A549 (cell line): Measurements from ENCODE around the gene MAU2.

Source experiments
- BHLHE40 ChIP-seq: IDR thresholded peaks from 2 replicates; pipeline ENCODE4 v1.6.1; 2012; ENCODE audit warnings: low read depth, low read length, inconsistent platforms
- CTCF ChIP-seq: fragments of >200 bp; sonication (Bioruptor Twin); formaldehyde crosslinking; IDR thresholded peaks from 3 replicates; pipeline ENCODE4 v1.5.1; 2016
- FOSB ChIP-seq: fragments of 250-450 bp; sonication (Bioruptor Pico); IDR thresholded peaks from 2 replicates; pipeline ENCODE4 v1.5.0; 2020; ENCODE audit warnings: mild to moderate bottlenecking, moderate library complexity
- JUN ChIP-seq, 2 experiments: fragments of >200 bp; sonication (Bioruptor Twin); formaldehyde crosslinking; IDR thresholded peaks; 2 replicates in 1 of 2; 3 replicates in 1 of 2; pipeline ENCODE4 v1.6.1; 2016 to 2017
- KDM1A ChIP-seq: fragments of 200-600 bp; sonication (generic); IDR thresholded peaks from 2 replicates; pipeline ENCODE4 v1.6.1; 2016; ENCODE audit warnings: low read depth, mild to moderate bottlenecking
- SMC3 ChIP-seq: fragments of >200 bp; sonication (Bioruptor Twin); formaldehyde crosslinking; IDR thresholded peaks from 3 replicates; pipeline ENCODE4 v1.6.1; 2018; ENCODE audit warnings: inconsistent platforms
- ZC3H11A ChIP-seq: fragments of 450-650 bp; IDR thresholded peaks from 2 replicates; pipeline ENCODE4 v1.6.1; 2014; ENCODE audit warnings: antibody characterized with exemption, mild to moderate bottlenecking

DNA sequence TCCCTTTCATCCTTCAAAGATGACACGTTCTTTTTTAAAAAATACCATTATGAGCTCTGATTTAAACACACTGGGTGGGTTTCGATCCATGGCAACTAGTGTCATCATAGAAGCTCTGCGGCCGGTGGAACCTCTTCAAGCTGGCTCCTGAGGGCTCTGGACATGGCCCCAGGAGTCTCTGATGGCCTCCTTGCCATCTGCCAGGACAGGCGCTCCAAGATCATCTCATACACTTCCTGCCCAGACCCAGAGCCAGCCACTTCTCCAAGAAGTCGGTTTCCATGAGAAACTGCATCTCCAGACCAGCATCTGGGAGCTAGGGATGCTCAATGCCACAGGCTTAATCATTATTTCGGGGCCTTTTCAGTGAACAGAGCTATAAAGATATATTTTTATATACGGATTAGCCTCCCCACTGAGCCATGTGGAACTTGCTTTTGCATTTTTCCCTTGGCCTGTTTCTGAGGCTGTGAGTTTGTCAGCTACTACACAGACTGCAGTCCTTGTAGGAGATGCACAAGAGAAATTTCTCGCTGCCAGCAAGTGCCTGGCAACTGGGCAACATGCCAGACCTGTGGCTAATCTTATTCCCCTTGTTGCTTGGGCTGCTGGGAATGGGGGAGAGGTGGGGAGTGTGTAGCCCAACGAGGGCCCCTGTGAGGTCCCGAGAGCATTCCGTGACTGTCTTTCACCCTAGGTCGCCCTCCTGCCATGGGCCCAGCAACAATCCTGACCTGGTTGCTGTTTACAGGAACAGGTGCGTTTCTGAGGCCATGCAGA, 16.3 kb upstream of the MAU2 start:
- TF ChIP-seq FOSB (no peak), ZC3H11A (no peak), JUN (IDR thresholded peaks at IDR 0.05) (no peak), KDM1A (no peak), SMC3 (no peak), CTCF (no peak), BHLHE40 (no peak)
